Stimulated activated CD8-positive, alpha-beta memory T cell treated with anti-CD3 and anti-CD28 coated beads, Interleukin-12 subunit alpha, Interleukin-12 subunit beta, amount 100 ng/mL, for 24 hours (primary cell): ENCODE measurements around the gene DRG2.

Experiments
- DNase-seq: peaks from one replicate; pipeline ENCODE4 v3.0.0-alpha.2; 2020; ENCODE audit errors: extremely low read depth

DRG2 gene

GRCh38 chr17:18117533-18117932 lies 29.8 kb downstream of the DRG2 start:
- DNase-seq: no peak

- no peak for DNase-seq
Observed at GRCh38 chr17:18117982-18118975, 30.5 kb downstream of the DRG2 start.

- DNase-seq: no peak
Observed at GRCh38 chr17:18119166-18119745, 31.5 kb downstream of the DRG2 start.

GRCh38 chr17:18119938-18120337 lies 32.2 kb downstream of the DRG2 start:
- DNase-seq: no peak

GRCh38 chr17:18120461-18121017 lies 32.8 kb downstream of the DRG2 start:
- DNase-seq: no peak

- DNase-seq: no peak
Observed at GRCh38 chr17:18121144-18121910, 33.6 kb downstream of the DRG2 start.

GRCh38 chr17:18122990-18123753 lies 35.4 kb downstream of the DRG2 start:
- no peak for DNase-seq

- no peak for DNase-seq
Observed at GRCh38 chr17:18124345-18125126, 36.8 kb downstream of the DRG2 start.

- no peak for DNase-seq
Observed at GRCh38 chr17:18129041-18129502, 41.3 kb downstream of the DRG2 start.

- no peak for DNase-seq
Observed at GRCh38 chr17:18132711-18133110, 45.0 kb downstream of the DRG2 start.

GRCh38 chr17:18136357-18136756 lies 48.6 kb downstream of the DRG2 start:
- DNase-seq: no peak

- no peak for DNase-seq
Observed at GRCh38 chr17:18138065-18138749, 50.5 kb downstream of the DRG2 start.

GRCh38 chr17:18139092-18139491 lies 51.3 kb downstream of the DRG2 start:
- no peak for DNase-seq

GRCh38 chr17:18139498-18139897 lies 51.8 kb downstream of the DRG2 start:
- DNase-seq: no peak

GRCh38 chr17:18139949-18140348 lies 52.2 kb downstream of the DRG2 start:
- no peak for DNase-seq

GRCh38 chr17:18140648-18141047 lies 52.9 kb downstream of the DRG2 start:
- DNase-seq: no peak

- no peak for DNase-seq
Observed at GRCh38 chr17:18141210-18141803, 53.6 kb downstream of the DRG2 start.

GRCh38 chr17:18142417-18142816 lies 54.7 kb downstream of the DRG2 start:
- DNase-seq: no peak
